GM12878 (cell line): ENCODE data around the gene POR. TPM values are rescaled to one million over a fixed set of nuclear protein-coding genes. Genes with fewer than 3 reads are reported as not detected.

Experiments
- ATAC-seq: fragments of 200-7000 bp; cut with Tn5 transposase; 3 replicates; pipeline ENCODE4 v1.9.1; 2020; ENCODE audit warnings: mild to moderate bottlenecking, moderate library complexity
- BruUV-seq: library from RNA; stranded (reverse); fragments of 400-500 nt; replicated peaks from 2 replicates; lab custom pipeline; 2021; lab: Mats Ljungman, UMichigan
- CTCF ChIA-PET: fragments of 300-600 bp; sonication (Branson Sonifier 250); formaldehyde crosslinking; extraction: SDS; loops from one replicate; lab custom pipeline; 2021; ENCODE audit warnings: inconsistent platforms; lab: Yijun Ruan, JAX
- POLR2A ChIA-PET: fragments of 350-600 bp; formaldehyde crosslinking; extraction: SDS; loops from one replicate; lab custom pipeline; 2021; ENCODE audit warnings: inconsistent platforms; lab: Charles Lee
- RAD21 ChIA-PET: fragments of 300-600 bp; sonication (Branson Sonifier 250); formaldehyde crosslinking; loops from one replicate; lab custom pipeline; 2023; ENCODE audit warnings: antibody characterized with exemption; ENCODE audit not compliant: unreplicated experiment; lab: Charles Lee
- SMC1A ChIA-PET: fragments of 300-600 bp; sonication (Branson Sonifier 250); formaldehyde crosslinking; loops from one replicate; lab custom pipeline; 2023; ENCODE audit not compliant: unreplicated experiment, uncharacterized antibody; lab: Charles Lee
- DNase-seq: peaks from one replicate; pipeline ENCODE4 v3.0.0-alpha.2; 2011; ENCODE audit warnings: low read depth, low spot score
- FAIRE-seq: peaks from 3 replicates; lab custom pipeline; 2011; peaks lifted over from hg19 to GRCh38; lab: Jason Lieb, UNC
- H2AFZ ChIP-seq: 2 replicates; pipeline ENCODE4 v1.6.0; 2011; ENCODE audit warnings: low read depth, low read length, control low read depth; ENCODE audit not compliant: control insufficient read depth
- H3K27ac ChIP-seq: 2 replicates; pipeline ENCODE4 v1.5.1; 2011; ENCODE audit warnings: control low read depth; ENCODE audit not compliant: control insufficient read depth, insufficient read depth
- H3K27me3 ChIP-seq, 2 experiments: replicated peaks in 1 of 2; 2 replicates each; pipeline versions ENCODE4 v1.6.0 to v1.6.1; 2011; ENCODE audit warnings: low read length in 1 of 2; ENCODE audit not compliant: control insufficient read depth in 2 of 2, insufficient read depth in 2 of 2
- H3K36me3 ChIP-seq, 2 experiments: 2 replicates each; pipeline ENCODE4 v1.5.1; 2011; ENCODE audit warnings: low read length in 1 of 2; ENCODE audit not compliant: control insufficient read depth in 2 of 2, insufficient read depth in 2 of 2
- H3K4me1 ChIP-seq: 2 replicates; pipeline ENCODE4 v1.6.1; 2011; ENCODE audit warnings: mild to moderate bottlenecking, low read length, moderate library complexity, mixed read lengths; ENCODE audit not compliant: control insufficient read depth, insufficient read depth
- H3K4me2 ChIP-seq: 2 replicates; pipeline ENCODE4 v1.6.0; 2011; ENCODE audit warnings: control low read depth; ENCODE audit not compliant: control insufficient read depth, insufficient read depth
- H3K4me3 ChIP-seq: fragments of 200-600 bp; sonication (generic); 2 replicates; pipeline ENCODE4 v1.5.1; 2016
- H3K79me2 ChIP-seq: 2 replicates; pipeline ENCODE4 v1.6.0; 2011; ENCODE audit warnings: low read length; ENCODE audit not compliant: control insufficient read depth, insufficient read depth
- H3K9ac ChIP-seq: 2 replicates; pipeline ENCODE4 v1.8.0; 2011; ENCODE audit warnings: low read length, control low read depth, mixed read lengths; ENCODE audit not compliant: control insufficient read depth, insufficient read depth
- H3K9me3 ChIP-seq: replicated peaks from 3 replicates; pipeline ENCODE4 v1.5.1; 2011; ENCODE audit warnings: mild to moderate bottlenecking, low read length; ENCODE audit not compliant: control insufficient read depth, insufficient read depth
- H4K20me1 ChIP-seq: 2 replicates; pipeline ENCODE4 v1.6.0; 2011; ENCODE audit not compliant: control insufficient read depth, insufficient read depth
- EP300 ChIP-seq, 2 experiments: fragments of 150-350 bp in 1 of 2; IDR thresholded peaks; 2 replicates each; pipeline ENCODE4 v1.6.1; 2011 to 2012; ENCODE audit warnings: low read depth in 2 of 2, low read length in 2 of 2, borderline replicate concordance in 1 of 2, improper control_type of control experiment in 1 of 2, inconsistent platforms in 1 of 2; ENCODE audit not compliant: control insufficient read depth in 1 of 2
- FOS ChIP-seq: IDR thresholded peaks from 3 replicates; pipeline ENCODE4 v1.6.1; 2011; ENCODE audit warnings: borderline replicate concordance; ENCODE audit not compliant: insufficient read length; ENCODE audit errors: extremely low read depth
- LARP7 ChIP-seq: fragments of 450-650 bp; IDR thresholded peaks from 2 replicates; pipeline ENCODE4 v1.6.1; 2017; ENCODE audit warnings: mild to moderate bottlenecking
- MYC ChIP-seq: IDR thresholded peaks from 2 replicates; pipeline ENCODE4 v1.6.1; 2011; ENCODE audit warnings: mild to moderate bottlenecking, low read length, moderate library complexity, inconsistent platforms; ENCODE audit not compliant: insufficient read depth, insufficient replicate concordance, insufficient read length, severe bottlenecking
- NFXL1 ChIP-seq: fragments of 450-650 bp; IDR thresholded peaks from 2 replicates; pipeline ENCODE4 v1.6.1; 2017; ENCODE audit warnings: antibody characterized with exemption, mild to moderate bottlenecking, borderline replicate concordance
- NR2C2 ChIP-seq: IDR thresholded peaks from 2 replicates; pipeline ENCODE4 v1.6.1; 2011; ENCODE audit warnings: borderline replicate concordance, low read depth; ENCODE audit not compliant: control insufficient read depth, insufficient read length
- PRDM15 ChIP-seq: fragments of 450-650 bp; formaldehyde crosslinking; IDR thresholded peaks from 2 replicates; pipeline ENCODE4 v1.4.0; 2020; ENCODE audit warnings: mild to moderate bottlenecking, moderate library complexity
- RAD21 ChIP-seq: IDR thresholded peaks from 2 replicates; pipeline ENCODE4 v1.6.1; 2011; ENCODE audit warnings: mild to moderate bottlenecking, low read depth, low read length, moderate library complexity; ENCODE audit not compliant: insufficient read depth
- RUNX3 ChIP-seq: IDR thresholded peaks from 2 replicates; pipeline ENCODE4 v1.6.1; 2012; ENCODE audit warnings: low read length, inconsistent platforms
- SPI1 ChIP-seq: IDR thresholded peaks from 2 replicates; pipeline ENCODE4 v1.6.1; 2011; ENCODE audit warnings: low read depth, mild to moderate bottlenecking, low read length, moderate library complexity, borderline replicate concordance; ENCODE audit not compliant: insufficient read depth
- ZNF207 ChIP-seq: fragments of 450-650 bp; IDR thresholded peaks from 2 replicates; pipeline ENCODE4 v1.6.1; 2014; ENCODE audit warnings: antibody characterized with exemption, mild to moderate bottlenecking, borderline replicate concordance
- WGBS: methylation state at CpG from one replicate; pipeline ENCODE4 v1.1.6; 2016; ENCODE audit warnings: low lambda C conversion rate; ENCODE audit not compliant: insufficient replicate concordance, insufficient coverage; ENCODE audit errors: missing lambda C conversion rate; 5-methylcytosine and 5-hydroxymethylcytosine counted together
- in situ Hi-C: fragments of 300-500 bp; cut with MboI; formaldehyde crosslinking; loops from 9 replicates; pipeline ENCODE4 v1.14.3; 2018; ENCODE audit warnings: mixed read lengths
- intact Hi-C: fragments of 100-400 bp; cut with micrococcal nuclease; formaldehyde crosslinking; loops from one replicate; pipeline ENCODE4 v1.14.2; 2022; ENCODE audit not compliant: unreplicated experiment
- polyA plus RNA-seq, 11 experiments: library from polyadenylated mRNA; depleted of rRNA in 4 of 11; unstranded in 6 of 11; stranded (reverse) in 5 of 11; fragments of >200 nt; fragmentation: Nextera tagmentation in 4 of 11; fragmentation: Illumina TruSeq in 1 of 11; extraction: Ambion mirVana in 4 of 11; extraction: Trizol in 1 of 11; gene quantifications; 1 replicate in 1 of 11; 2 replicates in 10 of 11; pipeline versions ENCODE4 v1.2.1 to v1.2.3, GENCODE V29; 2011 to 2016; ENCODE audit warnings: inconsistent platforms in 2 of 11, missing spikeins in 2 of 11, low read depth in 1 of 11
- total RNA-seq, 4 experiments: library from RNA; depleted of rRNA in 3 of 4; stranded (reverse); fragments of >200 nt in 3 of 4; fragmentation: Illumina TruSeq in 1 of 4; extraction: Trizol in 1 of 4; gene quantifications; 2 replicates each; pipeline versions ENCODE4 v1.2.1 to v1.2.3, GENCODE V29; 2013 to 2021

Gene POR
- total and polyA plus RNA-seq, 10 of the 15 experiments (the other 5 are each of a cell fraction or from before 2014, with no cell fraction given): 2.2 to 75.8 (median 35.9) TPM

- Histone ChIP-seq H3K9me3 (no peaks in the 10 kb centered on the region), H3K79me2 (no peaks in the 10 kb centered on the region), H3K9ac (no peak overlapping the region), H3K4me3 (no peak overlapping the region), H3K27me3 (no peaks in the 10 kb centered on the region), H3K36me3 (peaks cover 3 to 24% of the 10 kb centered on the region in 2 experiments; a peak in 3 of 4 replicates), H2AFZ (no peak overlapping the region), H3K27ac (no peak overlapping the region), H3K4me2 (no peak overlapping the region), H3K4me1 (no peaks in the 10 kb centered on the region; the same call in 1 of the 2 replicates), H4K20me1 (no peaks in the 10 kb centered on the region)
- ChIA-PET CTCF (interaction anchor here (0.7 kb wide), 1 partner anchor 109 kb away, joined by 3 read pairs; no protein-coding TSS in a partner anchor), RAD21 (no interaction called here), SMC1A (no interaction called here), POLR2A (no interaction called here)
- DNase-seq (no peak), ATAC-seq (no peak), FAIRE-seq (no peak)
- intact Hi-C loops: no loop called here
- WGBS: 94% methylated on average over 41 of the region's 41 CpGs
- TF ChIP-seq NR2C2 (no peak), FOS (no peak), RAD21 (no peak), ZNF207 (no peak), SPI1 (no peak), NFXL1 (no peak), RUNX3 (no peak), LARP7 (no peak), PRDM15 (no peak), MYC (no peak), EP300 (IDR thresholded peaks at IDR 0.05; ENCODE audit: borderline replicate concordance in 1 of 2, control insufficient read depth in 1 of 2, low read depth in 2 of 2, low read length in 2 of 2) (no peak)
- BruUV-seq: TSS peak; percentile 69
- in situ Hi-C loops: no loop called here
These were observed 70.7 kb downstream of the POR start for GRCh38 chr7:75985518-75986146.
